Measurements from ENCODE around the gene FOSL1. TPM values are rescaled to one million over a fixed set of nuclear protein-coding genes. Genes with fewer than 3 reads are reported as not detected.

Gene FOSL1
- total and polyA plus RNA-seq, 2 donors from 2014 or later = 0.37 to 3.2 TPM

DNA sequence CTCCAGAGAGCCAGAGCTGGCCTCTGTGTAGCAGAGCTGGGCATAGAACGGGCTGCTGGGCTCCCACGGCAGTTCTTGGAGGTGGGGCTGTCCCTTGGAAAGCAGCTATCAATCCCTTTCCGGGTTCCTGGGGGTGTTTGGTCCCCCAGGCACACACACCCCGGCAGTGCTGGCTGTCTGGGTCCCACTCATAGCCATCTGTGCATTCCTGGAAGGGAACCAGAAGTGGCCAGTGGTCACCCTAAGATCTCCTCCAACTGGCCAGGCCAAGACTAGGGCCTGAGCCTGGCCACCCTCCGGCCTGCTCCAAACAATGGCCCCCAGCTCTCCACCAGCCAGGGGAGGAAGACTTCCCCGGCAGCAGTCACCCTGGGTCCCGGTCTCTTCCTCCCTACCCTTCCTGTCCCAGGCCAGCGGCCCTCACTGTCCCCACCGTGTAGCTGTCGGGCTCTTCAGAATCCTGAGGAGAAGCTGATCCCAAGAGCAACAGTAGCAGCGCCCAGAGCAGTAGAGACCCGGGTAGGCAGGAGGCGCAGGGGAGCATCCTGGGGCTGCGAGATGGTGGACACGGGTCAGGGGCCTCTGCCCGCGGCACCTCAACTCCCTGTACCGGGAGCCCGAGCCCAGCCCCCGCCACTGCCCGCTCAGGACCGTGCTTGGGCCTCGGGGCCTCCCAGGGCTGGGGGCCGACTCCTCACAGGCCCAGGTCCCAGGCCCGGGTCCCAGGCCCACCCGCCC, 28.2 kb downstream of the FOSL1 start:
- peak in 4 of 5 donors; percentile 31 to 86 (median 42) for DNase-seq
- Histone ChIP-seq H3K36me3 (ENCODE audit: control insufficient read depth in 2 of 3, insufficient read depth in 3 of 3, low read length in 3 of 3) (peaks cover 0 to 9% (median 2%) of the 10 kb centered on the region in 3 donors), H3K4me1 (ENCODE audit: control insufficient read depth in 2 of 3, insufficient read depth in 2 of 3, low read depth in 1 of 3, low read length in 3 of 3) (peaks cover 0 to 16% (median 3%) of the 10 kb centered on the region in 3 donors), H3K27ac (ENCODE audit: low read depth in 2 of 2, low read length in 2 of 2) (peak overlapping the region; percentile 70 to 76), H3K9ac (ENCODE audit: low read length in 3 of 3) (peak overlapping the region in 2 of 3 donors; percentile 73 to 80), H3K4me3 (ENCODE audit: low read length in 3 of 3) (peak overlapping the region; percentile 20 to 50 (median 44)), H3K9me3 (ENCODE audit: control insufficient read depth in 2 of 3, insufficient read depth in 1 of 3, low read length in 3 of 3) (no peaks in the 10 kb centered on the region), H3K27me3 (ENCODE audit: control insufficient read depth, insufficient read depth, low read length) (no peaks in the 10 kb centered on the region)
- intact Hi-C loops (cut with DNase I) = no loop called here
- TF ChIP-seq, protein P1, sequence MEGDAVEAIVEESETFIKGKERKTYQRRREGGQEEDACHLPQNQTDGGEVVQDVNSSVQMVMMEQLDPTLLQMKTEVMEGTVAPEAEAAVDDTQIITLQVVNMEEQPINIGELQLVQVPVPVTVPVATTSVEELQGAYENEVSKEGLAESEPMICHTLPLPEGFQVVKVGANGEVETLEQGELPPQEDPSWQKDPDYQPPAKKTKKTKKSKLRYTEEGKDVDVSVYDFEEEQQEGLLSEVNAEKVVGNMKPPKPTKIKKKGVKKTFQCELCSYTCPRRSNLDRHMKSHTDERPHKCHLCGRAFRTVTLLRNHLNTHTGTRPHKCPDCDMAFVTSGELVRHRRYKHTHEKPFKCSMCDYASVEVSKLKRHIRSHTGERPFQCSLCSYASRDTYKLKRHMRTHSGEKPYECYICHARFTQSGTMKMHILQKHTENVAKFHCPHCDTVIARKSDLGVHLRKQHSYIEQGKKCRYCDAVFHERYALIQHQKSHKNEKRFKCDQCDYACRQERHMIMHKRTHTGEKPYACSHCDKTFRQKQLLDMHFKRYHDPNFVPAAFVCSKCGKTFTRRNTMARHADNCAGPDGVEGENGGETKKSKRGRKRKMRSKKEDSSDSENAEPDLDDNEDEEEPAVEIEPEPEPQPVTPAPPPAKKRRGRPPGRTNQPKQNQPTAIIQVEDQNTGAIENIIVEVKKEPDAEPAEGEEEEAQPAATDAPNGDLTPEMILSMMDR (IDR thresholded peaks at IDR 0.05; ENCODE audit: borderline replicate concordance, extremely low read depth, insufficient read depth) = no peak
- FAIRE-seq = no peak

DNA sequence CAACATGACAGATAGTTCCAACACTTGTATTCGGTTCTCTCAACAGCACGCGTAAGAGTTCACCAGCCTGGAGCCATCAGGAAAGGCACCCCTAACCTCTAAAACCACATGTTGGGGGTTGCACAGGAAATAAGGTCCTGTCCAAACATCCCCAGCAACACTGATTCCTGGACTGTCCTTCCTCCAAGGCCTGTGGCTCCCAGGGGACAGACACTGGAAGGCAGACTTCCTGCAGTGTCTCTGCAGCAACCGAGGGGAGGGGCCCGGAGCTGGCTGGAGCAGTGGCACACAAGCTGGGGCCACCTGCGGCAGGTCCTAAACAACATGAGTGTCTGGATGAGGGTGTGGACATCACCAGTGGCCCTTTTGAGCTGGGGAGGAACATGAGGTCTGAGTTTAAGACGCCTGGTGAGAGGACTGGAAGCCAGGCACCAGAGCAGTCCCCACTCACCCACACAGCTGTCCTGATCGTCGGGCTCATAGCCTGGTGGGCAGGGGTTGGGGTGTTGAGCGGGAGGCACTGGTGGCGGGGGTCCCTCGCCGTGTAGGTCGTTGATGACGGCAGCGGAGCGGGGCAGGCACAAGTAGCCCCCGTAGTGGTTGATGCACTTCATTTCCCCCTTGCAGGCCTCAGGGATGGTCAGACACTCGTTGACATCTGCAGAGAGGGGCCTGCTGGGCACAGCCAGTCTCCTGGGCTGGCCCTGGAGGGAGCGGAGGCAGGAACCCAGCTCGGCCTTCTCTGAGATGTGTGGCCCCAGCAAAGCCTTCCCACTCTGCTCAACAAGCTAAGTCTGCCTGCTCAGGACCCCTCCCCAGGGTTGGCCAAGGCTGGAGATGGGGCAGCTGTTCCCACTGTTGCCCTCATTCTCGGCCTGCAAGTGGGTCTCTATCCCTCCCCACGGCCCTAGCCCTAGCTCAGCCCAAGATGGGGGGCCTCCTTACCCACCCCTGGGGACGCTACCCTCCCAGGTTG, 29.2 kb downstream of the FOSL1 start:
- DNase-seq (peak in 2 of 5 donors; percentile 29 to 90), FAIRE-seq (no peak)
- Histone ChIP-seq H3K27me3 (ENCODE audit: control insufficient read depth, insufficient read depth, low read length) (no peaks in the 10 kb centered on the region), H3K9me3 (ENCODE audit: control insufficient read depth in 2 of 3, insufficient read depth in 1 of 3, low read length in 3 of 3) (no peaks in the 10 kb centered on the region), H3K4me1 (ENCODE audit: control insufficient read depth in 2 of 3, insufficient read depth in 2 of 3, low read depth in 1 of 3, low read length in 3 of 3) (peaks cover 0 to 16% (median 3%) of the 10 kb centered on the region in 3 donors), H3K4me3 (ENCODE audit: low read length in 3 of 3) (peak overlapping the region in 1 of 3 donors; percentile 20), H3K27ac (ENCODE audit: low read depth in 2 of 2, low read length in 2 of 2) (peak overlapping the region in 1 of 2 donors; percentile 32), H3K9ac (ENCODE audit: low read length in 3 of 3) (peak overlapping the region in 1 of 3 donors; percentile 73), H3K36me3 (ENCODE audit: control insufficient read depth in 2 of 3, insufficient read depth in 3 of 3, low read length in 3 of 3) (peaks cover 0 to 15% (median 2%) of the 10 kb centered on the region in 3 donors)
- TF ChIP-seq, protein P1 (IDR thresholded peaks at IDR 0.05; ENCODE audit: borderline replicate concordance, extremely low read depth, insufficient read depth) = no peak
- intact Hi-C loops (cut with DNase I) = no loop called here

DNA sequence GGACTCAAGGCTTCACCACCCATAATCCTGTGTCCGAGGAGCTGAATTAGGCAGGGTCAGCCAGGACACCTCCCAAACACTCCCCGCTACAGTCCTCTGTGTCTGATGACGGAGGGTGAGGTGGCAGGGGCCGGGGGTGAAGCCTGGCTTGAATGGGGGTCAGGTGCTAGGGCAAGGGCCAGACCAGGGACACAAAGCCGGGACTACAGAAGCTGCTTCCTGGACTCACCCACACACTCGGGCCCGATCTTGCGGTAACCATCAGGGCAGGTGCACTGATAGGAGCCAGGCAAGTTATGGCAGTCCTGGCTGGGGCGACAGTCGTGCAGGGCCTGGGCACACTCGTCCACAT, 29.9 kb downstream of the FOSL1 start:
- H3K9ac ChIP-seq (ENCODE audit: low read length in 3 of 3) = peak overlapping the region in 1 of 3 donors; percentile 1
- H3K9me3 ChIP-seq (ENCODE audit: control insufficient read depth in 2 of 3, insufficient read depth in 1 of 3, low read length in 3 of 3) = no peaks in the 10 kb centered on the region
- intact Hi-C loops (cut with DNase I) = no loop called here
- H3K4me1 ChIP-seq (ENCODE audit: control insufficient read depth in 2 of 3, insufficient read depth in 2 of 3, low read depth in 1 of 3, low read length in 3 of 3) = peaks cover 0 to 16% (median 3%) of the 10 kb centered on the region in 3 donors
- TF ChIP-seq, protein P1 (IDR thresholded peaks at IDR 0.05; ENCODE audit: borderline replicate concordance, extremely low read depth, insufficient read depth) = no peak
- H3K27ac ChIP-seq (ENCODE audit: low read depth in 2 of 2, low read length in 2 of 2) = no peak overlapping the region
- H3K4me3 ChIP-seq (ENCODE audit: low read length in 3 of 3) = peak overlapping the region in 1 of 3 donors; percentile 20
- no peak for FAIRE-seq
- H3K27me3 ChIP-seq (ENCODE audit: control insufficient read depth, insufficient read depth, low read length) = no peaks in the 10 kb centered on the region
- DNase-seq = peak in 1 of 5 donors; percentile 73
- H3K36me3 ChIP-seq (ENCODE audit: control insufficient read depth in 2 of 3, insufficient read depth in 3 of 3, low read length in 3 of 3) = peaks cover 0 to 19% (median 5%) of the 10 kb centered on the region in 3 donors
